GM23248 (cell line): Measurements from ENCODE around the gene ATP5PB.

Experiments
- EZH2 ChIP-seq: fragments of 200-600 bp; sonication (generic); IDR thresholded peaks from 2 replicates; pipeline ENCODE4 v1.6.1; 2018; ENCODE audit warnings: antibody characterized with exemption, mild to moderate bottlenecking; ENCODE audit not compliant: insufficient read depth, poor library complexity, severe bottlenecking
- EZH2phosphoT487 ChIP-seq: fragments of 200-600 bp; sonication (generic); IDR thresholded peaks from 2 replicates; pipeline ENCODE4 v1.6.1; 2018; ENCODE audit warnings: antibody characterized with exemption, moderate library complexity, mild to moderate bottlenecking, low read depth; ENCODE audit not compliant: insufficient read depth

- no peak for TF ChIP-seq EZH2phosphoT487
- TF ChIP-seq EZH2: no peak
Measured at GRCh38 chr1:111412839-111413238, 36.4 kb upstream of the ATP5PB start.
